ENCODE data around the gene B4GALNT2.

DNA sequence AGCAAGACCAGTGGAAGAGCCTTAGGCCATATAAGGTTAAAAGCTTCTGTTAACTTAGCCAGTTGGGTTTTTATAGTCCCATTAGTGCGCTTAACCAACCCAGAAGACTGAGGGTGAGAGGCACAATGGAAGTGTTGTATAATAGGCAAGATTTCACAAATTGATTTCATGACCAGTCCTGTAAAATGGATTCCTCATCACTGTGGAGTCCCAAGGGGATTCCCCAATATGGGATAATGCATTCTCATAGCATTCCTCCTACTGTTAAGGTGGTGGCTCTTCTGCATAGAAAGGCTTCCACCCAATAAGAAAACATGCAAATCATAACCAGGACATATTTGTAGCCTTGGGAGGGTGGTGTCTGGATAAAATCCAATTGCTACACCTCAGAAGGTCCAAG is 22.1 kb upstream of the B4GALNT2 start:
- no peak for TF ChIP-seq POLR2A (IDR thresholded peaks at IDR 0.05)
- TF ChIP-seq, protein P1, sequence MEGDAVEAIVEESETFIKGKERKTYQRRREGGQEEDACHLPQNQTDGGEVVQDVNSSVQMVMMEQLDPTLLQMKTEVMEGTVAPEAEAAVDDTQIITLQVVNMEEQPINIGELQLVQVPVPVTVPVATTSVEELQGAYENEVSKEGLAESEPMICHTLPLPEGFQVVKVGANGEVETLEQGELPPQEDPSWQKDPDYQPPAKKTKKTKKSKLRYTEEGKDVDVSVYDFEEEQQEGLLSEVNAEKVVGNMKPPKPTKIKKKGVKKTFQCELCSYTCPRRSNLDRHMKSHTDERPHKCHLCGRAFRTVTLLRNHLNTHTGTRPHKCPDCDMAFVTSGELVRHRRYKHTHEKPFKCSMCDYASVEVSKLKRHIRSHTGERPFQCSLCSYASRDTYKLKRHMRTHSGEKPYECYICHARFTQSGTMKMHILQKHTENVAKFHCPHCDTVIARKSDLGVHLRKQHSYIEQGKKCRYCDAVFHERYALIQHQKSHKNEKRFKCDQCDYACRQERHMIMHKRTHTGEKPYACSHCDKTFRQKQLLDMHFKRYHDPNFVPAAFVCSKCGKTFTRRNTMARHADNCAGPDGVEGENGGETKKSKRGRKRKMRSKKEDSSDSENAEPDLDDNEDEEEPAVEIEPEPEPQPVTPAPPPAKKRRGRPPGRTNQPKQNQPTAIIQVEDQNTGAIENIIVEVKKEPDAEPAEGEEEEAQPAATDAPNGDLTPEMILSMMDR (IDR thresholded peaks at IDR 0.05), result no peak
